OCI-LY3 (cell line): ENCODE results near the gene PTPN13.

ENCODE experiments used
- H2AFZ ChIP-seq: fragments of 200-600, 300-600 bp; shearing (Covaris generic); 2 replicates; pipeline ENCODE4 v1.6.0; 2014; ENCODE audit warnings: antibody characterized with exemption, low read depth, low read length
- H3K27ac ChIP-seq: fragments of 200-600, 300-600 bp; sonication (generic); 2 replicates; pipeline ENCODE4 v1.5.1; 2014; ENCODE audit warnings: mild to moderate bottlenecking, low read length, moderate library complexity, mixed read lengths
- H3K27me3 ChIP-seq: fragments of 200-600, 300-600 bp; sonication (generic); 2 replicates; pipeline ENCODE4 v1.6.1; 2014; ENCODE audit warnings: low read depth, low read length, mixed read lengths
- H3K36me3 ChIP-seq: fragments of 200-600, 300-600 bp; sonication (generic); replicated peaks from 2 replicates; pipeline ENCODE3; 2014; ENCODE audit warnings: low read depth, low read length, mixed read lengths
- H3K4me1 ChIP-seq: fragments of 300-600, 200-600 bp; sonication (generic); 2 replicates; pipeline ENCODE4 v1.6.1; 2014; ENCODE audit warnings: low read length, mixed read lengths
- H3K4me2 ChIP-seq: fragments of 200-600, 300-600 bp; sonication (generic); 2 replicates; pipeline ENCODE4 v1.6.1; 2014; ENCODE audit warnings: low read length, mixed read lengths
- H3K4me3 ChIP-seq: fragments of 300-600, 200-600 bp; sonication (generic); 2 replicates; pipeline ENCODE4 v1.5.1; 2014; ENCODE audit warnings: antibody characterized with exemption, mild to moderate bottlenecking, low read length, moderate library complexity
- H3K79me2 ChIP-seq: fragments of 300-600, 200-600 bp; shearing (Covaris generic); 2 replicates; pipeline ENCODE4 v1.6.1; 2014; ENCODE audit warnings: mild to moderate bottlenecking, low read length, mixed read lengths
- H3K9ac ChIP-seq: fragments of 300-600, 200-600 bp; shearing (Covaris generic); 2 replicates; pipeline ENCODE4 v1.6.0; 2014; ENCODE audit warnings: mild to moderate bottlenecking, low read length, moderate library complexity
- H3K9me3 ChIP-seq: fragments of 200-600, 300-600 bp; shearing (Covaris generic); 2 replicates; pipeline ENCODE4 v1.6.1; 2014; ENCODE audit warnings: low read length, mixed read lengths; ENCODE audit not compliant: insufficient read depth
- H4K20me1 ChIP-seq: fragments of 200-600, 300-600 bp; sonication (generic); 2 replicates; pipeline ENCODE4 v1.6.1; 2016; ENCODE audit warnings: low read length, mixed read lengths; ENCODE audit not compliant: insufficient read depth
- EZH2phosphoT487 ChIP-seq: fragments of 200-600 bp; shearing (Covaris generic); IDR thresholded peaks from 2 replicates; pipeline ENCODE4 v1.6.1; 2018; ENCODE audit warnings: antibody characterized with exemption, mixed run types, low read depth
- TF ChIP-seq, protein P1 (sequence below): fragments of 200-600, 300-600 bp; sonication (generic); IDR thresholded peaks from 2 replicates; pipeline ENCODE4 v1.5.1; 2014; ENCODE audit warnings: antibody characterized with exemption, low read length, low read depth

PTPN13 gene

DNA sequence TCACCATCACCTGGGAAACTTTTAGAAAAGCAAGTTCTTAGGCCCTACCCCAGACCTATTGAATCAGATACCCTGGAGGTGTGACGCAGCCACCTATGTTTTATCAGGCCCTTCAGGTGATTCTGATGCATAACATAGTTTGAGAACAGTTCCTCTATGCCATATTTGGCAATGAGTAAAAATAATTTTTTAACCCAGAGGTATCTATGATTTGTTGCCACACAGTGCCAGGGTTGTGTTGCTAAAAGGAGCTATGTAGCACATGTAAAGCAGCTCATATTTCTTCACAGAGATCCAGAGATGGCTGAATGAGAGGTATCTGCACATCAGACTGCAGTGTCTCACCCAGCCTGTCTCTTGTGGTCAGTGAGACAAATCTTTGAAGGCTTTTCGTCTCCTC is 85.3 kb downstream of the PTPN13 start:
- Histone ChIP-seq H3K4me2 (no peak overlapping the region), H3K27me3 (no peaks in the 10 kb centered on the region), H2AFZ (no peak overlapping the region), H3K9ac (no peak overlapping the region), H3K9me3 (no peaks in the 10 kb centered on the region), H3K36me3 (no peaks in the 10 kb centered on the region), H4K20me1 (no peaks in the 10 kb centered on the region), H3K4me1 (no peaks in the 10 kb centered on the region), H3K4me3 (no peak overlapping the region), H3K79me2 (no peaks in the 10 kb centered on the region), H3K27ac (no peak overlapping the region)
- TF ChIP-seq, protein P1, sequence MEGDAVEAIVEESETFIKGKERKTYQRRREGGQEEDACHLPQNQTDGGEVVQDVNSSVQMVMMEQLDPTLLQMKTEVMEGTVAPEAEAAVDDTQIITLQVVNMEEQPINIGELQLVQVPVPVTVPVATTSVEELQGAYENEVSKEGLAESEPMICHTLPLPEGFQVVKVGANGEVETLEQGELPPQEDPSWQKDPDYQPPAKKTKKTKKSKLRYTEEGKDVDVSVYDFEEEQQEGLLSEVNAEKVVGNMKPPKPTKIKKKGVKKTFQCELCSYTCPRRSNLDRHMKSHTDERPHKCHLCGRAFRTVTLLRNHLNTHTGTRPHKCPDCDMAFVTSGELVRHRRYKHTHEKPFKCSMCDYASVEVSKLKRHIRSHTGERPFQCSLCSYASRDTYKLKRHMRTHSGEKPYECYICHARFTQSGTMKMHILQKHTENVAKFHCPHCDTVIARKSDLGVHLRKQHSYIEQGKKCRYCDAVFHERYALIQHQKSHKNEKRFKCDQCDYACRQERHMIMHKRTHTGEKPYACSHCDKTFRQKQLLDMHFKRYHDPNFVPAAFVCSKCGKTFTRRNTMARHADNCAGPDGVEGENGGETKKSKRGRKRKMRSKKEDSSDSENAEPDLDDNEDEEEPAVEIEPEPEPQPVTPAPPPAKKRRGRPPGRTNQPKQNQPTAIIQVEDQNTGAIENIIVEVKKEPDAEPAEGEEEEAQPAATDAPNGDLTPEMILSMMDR, result no peak
- no peak for TF ChIP-seq EZH2phosphoT487

DNA sequence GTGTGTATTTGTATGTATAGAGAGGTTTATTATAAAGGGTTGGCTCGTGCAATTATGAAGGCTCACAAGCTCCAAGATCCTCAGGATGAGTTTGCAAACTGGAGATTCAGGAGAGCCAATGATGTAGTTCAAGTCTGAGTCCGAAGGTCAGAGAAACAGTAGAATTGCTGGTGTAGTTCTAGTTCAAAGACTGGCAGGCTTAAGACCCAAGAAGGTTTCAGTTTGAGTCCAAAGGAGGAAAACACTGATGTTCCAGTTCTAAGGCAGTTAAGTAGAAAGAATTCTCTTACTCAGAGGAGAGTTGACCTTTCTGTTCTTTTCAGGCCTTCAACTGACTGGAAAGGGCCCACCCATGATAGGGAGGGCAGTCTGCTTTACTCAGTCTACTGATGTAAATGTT is 89.1 kb downstream of the PTPN13 start:
- TF ChIP-seq, protein P1, result no peak
- no peak for TF ChIP-seq EZH2phosphoT487
- no peaks in the 10 kb centered on the region for H3K36me3 ChIP-seq
- no peaks in the 10 kb centered on the region for H3K27me3 ChIP-seq
- H2AFZ ChIP-seq, result no peak overlapping the region
- no peaks in the 10 kb centered on the region for H3K4me1 ChIP-seq
- H4K20me1 ChIP-seq, result no peaks in the 10 kb centered on the region
- no peak overlapping the region for H3K27ac ChIP-seq
- no peaks in the 10 kb centered on the region for H3K79me2 ChIP-seq
- no peak overlapping the region for H3K4me2 ChIP-seq
- H3K4me3 ChIP-seq, result no peak overlapping the region
- no peak overlapping the region for H3K9ac ChIP-seq
- H3K9me3 ChIP-seq, result no peaks in the 10 kb centered on the region

DNA sequence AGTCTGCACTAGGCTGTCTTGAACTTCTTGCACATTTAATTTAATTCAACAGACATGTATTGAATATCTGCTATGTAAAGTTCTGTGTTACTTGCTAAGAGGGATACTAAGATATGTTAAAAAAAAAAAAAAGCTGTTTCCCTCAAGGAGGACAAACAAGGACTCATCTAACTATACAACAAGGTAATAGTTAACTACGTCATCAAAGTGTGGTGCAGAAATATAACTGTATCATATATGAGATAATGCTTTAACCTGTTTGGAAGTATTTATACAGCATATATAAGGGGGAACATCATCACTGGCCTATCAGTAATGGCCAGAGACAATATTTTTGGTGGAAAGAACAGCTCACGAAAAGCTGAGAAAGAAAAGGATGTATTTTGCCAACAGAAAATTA is 89.9 kb downstream of the PTPN13 start:
- H3K27me3 ChIP-seq, result no peaks in the 10 kb centered on the region
- H3K9me3 ChIP-seq, result no peaks in the 10 kb centered on the region
- no peaks in the 10 kb centered on the region for H3K36me3 ChIP-seq
- H3K4me3 ChIP-seq, result no peak overlapping the region
- no peaks in the 10 kb centered on the region for H4K20me1 ChIP-seq
- H3K4me2 ChIP-seq, result no peak overlapping the region
- H3K9ac ChIP-seq, result no peak overlapping the region
- H3K27ac ChIP-seq, result no peak overlapping the region
- no peaks in the 10 kb centered on the region for H3K79me2 ChIP-seq
- no peak for TF ChIP-seq EZH2phosphoT487
- TF ChIP-seq, protein P1, result no peak
- no peak overlapping the region for H2AFZ ChIP-seq
- H3K4me1 ChIP-seq, result no peaks in the 10 kb centered on the region

DNA sequence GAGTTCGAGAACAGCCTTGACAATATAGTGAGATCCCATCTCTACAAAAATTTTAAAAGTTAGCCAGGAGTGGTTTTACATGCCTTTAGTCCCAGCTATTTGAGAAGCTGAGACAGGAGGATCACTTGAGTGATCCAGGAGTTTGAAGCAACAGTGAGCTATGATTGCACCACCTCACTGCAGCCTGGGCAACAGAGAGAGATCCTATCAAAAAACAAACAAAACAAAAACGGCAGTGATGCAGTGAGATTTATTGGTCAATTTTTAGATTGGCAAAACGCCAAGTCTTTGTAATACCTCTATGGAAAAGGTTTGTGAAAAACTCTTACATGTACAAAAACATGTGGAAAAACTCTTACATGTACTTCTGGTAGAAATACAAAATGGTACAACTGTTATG is 91.3 kb downstream of the PTPN13 start:
- Histone ChIP-seq H4K20me1 (no peaks in the 10 kb centered on the region), H3K9me3 (no peaks in the 10 kb centered on the region), H3K9ac (no peak overlapping the region), H2AFZ (no peak overlapping the region), H3K36me3 (no peaks in the 10 kb centered on the region), H3K4me3 (no peak overlapping the region), H3K27ac (no peak overlapping the region), H3K4me2 (no peak overlapping the region), H3K4me1 (no peaks in the 10 kb centered on the region), H3K27me3 (no peaks in the 10 kb centered on the region), H3K79me2 (no peaks in the 10 kb centered on the region)
- TF ChIP-seq EZH2phosphoT487, result no peak

DNA sequence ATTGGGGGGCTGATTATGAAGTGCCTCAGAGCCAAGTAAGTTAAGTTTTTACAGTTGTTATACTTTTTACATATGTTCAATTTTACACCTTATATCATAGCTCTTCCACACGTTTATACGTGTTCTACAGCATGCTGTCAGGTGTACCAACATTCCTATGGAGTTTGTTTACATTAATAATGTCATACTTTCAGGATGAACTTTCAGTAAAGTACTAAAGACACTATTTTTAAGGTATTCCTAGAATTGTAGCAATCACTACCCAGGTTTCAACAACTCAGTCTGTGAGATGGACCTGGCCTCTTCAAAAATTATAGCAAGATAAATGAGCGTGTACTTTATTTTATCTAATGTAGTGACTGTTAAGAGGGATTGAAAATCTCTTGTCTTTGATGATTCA is 92.6 kb downstream of the PTPN13 start:
- no peaks in the 10 kb centered on the region for H4K20me1 ChIP-seq
- no peak overlapping the region for H3K4me2 ChIP-seq
- no peak overlapping the region for H3K4me3 ChIP-seq
- H3K27me3 ChIP-seq, result no peaks in the 10 kb centered on the region
- H3K9me3 ChIP-seq, result no peaks in the 10 kb centered on the region
- H2AFZ ChIP-seq, result no peak overlapping the region
- H3K4me1 ChIP-seq, result no peaks in the 10 kb centered on the region
- no peak overlapping the region for H3K27ac ChIP-seq
- no peaks in the 10 kb centered on the region for H3K36me3 ChIP-seq
- H3K9ac ChIP-seq, result no peak overlapping the region
- TF ChIP-seq EZH2phosphoT487, result no peak
- H3K79me2 ChIP-seq, result no peaks in the 10 kb centered on the region
